ENCODE data around the gene CDC42BPB.

Gene CDC42BPB

DNA sequence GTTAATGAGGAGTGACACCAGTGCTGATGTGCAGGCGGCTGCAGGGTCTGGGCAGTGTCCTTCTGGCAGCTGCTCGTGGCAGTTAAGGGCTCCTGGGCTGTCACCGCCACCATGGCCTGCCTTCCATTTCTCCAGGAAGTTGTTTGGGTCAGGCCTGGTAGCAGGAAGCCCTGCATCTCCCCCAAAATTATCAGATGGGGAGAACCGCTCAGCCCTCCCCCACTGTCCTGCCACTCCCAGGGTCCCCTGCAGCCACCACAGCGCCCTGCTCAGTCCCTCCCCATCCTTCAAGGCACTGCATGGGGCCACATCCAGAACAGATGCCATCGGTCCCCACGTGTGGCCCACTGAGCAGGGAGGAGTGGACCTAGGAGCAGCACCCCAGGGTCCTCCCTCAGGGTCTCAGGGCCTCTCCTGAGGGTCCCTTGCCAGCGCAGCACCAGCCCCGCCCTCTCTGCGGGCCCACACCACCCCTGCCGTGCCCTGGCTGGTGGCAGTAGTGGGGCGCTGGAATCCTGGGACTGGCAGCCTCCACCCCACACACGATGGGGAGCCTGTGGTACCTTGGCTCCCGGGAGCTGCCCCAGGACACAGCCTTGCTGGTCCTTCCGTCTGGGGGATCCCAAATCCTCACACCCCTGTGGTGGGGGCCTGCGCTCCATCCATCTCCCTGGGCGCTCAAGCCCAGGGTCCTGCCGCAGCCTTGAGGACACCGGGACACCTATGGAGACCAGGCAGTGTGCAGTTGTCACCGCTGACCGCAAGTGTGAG lies 145.2 kb downstream of the CDC42BPB start:
- no peak for DNase-seq (ENCODE audit: low spot score)

DNA sequence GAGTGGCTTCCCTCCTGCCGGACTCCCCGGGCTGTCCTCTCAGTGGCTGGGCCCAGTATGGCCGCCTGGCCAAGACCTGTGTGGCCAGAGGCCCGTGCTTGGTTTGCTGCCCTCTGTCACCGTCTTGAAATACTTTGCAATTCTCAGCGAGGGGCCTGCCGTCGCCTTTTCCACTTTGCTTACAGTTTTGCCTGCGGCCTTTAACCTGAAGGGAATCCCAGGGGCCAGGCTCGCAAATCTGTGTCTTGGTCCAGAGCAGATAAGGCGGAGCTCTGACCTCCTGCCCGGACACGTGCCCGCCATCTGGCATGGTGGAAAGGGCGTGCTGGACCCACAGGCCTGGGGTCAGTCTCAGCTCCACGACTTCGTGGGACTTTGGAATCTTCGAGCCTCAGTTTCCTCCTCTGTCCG lies 145.8 kb downstream of the CDC42BPB start:
- DNase-seq (ENCODE audit: low spot score) = no peak

DNA sequence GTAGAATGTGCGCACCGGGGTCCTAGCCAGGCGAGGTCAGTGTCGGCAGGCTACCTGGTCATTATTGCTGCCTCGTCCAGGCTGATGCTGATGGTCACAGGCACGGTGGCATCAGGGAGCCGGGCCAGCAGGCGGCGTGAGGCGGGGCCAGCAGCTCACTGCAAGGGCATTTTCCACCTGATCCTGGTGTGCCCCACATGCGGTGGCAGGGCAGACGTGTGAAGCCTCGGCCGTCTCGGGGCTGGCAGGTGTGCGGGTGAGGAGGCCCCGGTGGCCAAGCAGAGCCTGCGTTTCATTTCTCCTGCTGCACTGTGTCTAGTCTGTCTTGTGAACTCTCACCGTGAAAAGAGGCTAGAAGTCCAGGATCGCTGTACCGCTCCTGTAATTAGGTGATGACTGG lies 146.9 kb downstream of the CDC42BPB start:
- no peak for DNase-seq (ENCODE audit: low spot score)

DNA sequence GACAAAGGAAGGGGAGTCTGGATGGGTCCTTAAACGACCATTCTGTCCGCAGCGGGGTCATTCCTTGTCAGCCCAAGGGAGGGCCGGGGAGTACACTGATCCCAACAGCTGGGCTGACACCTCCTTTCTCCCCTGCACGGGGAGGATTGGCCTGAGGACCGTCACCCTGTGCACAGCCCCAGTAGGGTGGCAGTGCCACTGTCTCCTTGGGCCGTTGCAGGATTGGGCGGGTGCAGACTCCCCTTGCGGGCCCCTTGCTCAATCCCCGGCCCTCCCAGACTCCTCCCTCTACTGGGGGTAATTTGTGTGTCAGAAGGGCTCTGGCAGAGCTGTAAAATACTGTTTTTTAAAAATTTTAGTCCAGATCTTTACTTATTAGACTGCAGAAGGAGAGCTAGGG lies 147.4 kb downstream of the CDC42BPB start:
- no peak for DNase-seq (ENCODE audit: low spot score)

DNA sequence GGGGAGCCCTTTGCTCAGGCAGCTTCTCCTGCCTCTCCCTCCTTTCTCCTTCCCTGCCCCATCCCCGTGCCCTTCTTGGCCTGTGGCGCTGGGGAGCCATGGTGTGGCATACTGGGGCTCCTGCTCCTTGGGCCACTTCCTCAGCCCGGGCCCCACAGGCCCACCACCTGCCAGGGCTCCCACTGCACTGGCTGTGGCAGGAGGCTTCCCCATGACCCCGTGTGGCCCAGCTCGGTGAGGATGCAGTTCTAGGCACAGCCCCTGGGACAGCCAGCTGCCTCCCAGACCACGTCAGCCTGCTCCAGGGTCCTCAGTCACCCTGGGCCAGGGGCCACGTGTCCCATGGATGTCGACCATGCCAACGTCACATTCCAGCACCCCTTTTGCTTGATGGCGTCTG lies 147.9 kb downstream of the CDC42BPB start:
- DNase-seq (ENCODE audit: low spot score) = no peak

DNA sequence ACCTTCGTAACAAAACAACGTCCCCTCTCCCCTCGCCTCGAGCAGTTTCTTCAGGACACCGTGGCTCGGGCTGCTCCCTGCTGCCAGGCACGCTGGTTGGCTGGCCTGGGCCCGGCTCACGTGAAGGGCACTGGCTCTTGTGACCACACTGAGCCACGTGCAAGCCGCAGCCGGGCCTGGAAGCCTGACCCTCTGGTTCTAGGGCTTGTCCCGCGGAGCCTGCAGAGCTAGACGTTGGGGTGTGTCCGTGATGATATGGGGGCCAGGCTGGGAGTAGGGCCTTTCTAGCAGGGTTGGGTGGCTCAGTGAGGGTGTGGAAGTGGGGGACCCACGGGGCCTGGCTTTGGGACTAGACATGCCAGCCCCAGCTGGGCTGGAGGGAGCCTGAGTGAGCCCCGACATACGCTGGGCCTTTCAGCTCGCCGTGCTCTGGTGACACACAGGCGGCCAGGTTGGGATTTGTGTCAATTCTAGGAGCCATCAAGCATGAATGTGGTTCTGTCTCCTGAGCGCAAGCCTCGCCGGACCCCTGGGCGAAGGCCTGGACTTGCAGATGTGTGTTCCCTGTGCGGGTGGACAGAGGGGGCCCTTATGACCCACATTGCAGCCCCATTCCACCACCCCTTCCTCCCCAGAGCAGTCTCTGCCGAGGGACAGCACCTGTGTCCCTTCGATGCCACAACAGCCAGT lies 148.4 kb downstream of the CDC42BPB start:
- no peak for DNase-seq (ENCODE audit: low spot score)

DNA sequence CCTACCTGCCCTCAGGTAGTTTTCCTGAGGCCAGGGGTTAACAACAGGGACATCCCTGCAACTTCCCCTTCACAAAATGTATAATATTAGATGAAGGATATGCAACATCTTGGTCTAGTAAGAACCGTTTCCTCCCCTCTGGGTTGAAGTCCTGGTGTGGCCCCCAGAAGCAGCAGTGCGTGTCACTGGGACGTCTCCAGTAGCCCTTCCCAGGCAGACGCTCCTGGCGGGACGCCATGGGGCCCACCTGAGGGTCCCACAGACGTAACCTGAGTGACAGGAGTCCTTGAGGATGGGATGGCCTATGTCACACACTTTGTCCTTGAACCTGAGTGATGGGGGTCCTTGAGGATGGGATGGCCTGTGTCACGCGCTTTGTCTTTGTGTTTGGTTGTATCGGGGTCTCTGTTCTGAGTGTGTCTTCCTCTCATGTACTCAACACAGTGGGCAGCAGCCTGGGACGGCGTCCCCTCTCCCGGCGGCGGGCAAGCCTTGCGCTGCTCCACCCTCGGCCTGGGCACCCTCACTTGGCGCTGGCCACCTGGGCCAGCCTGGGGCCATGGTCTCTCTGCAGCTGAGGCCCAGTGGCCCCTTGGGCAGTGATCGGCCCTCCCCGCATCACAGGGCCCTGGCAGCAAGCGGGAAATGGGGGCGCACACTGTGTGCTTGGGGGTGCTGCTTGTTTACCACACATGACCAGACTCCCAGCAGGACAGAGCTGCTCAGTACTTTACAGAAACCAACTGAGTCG lies 149.2 kb downstream of the CDC42BPB start:
- DNase-seq (ENCODE audit: low spot score) = no peak

DNA sequence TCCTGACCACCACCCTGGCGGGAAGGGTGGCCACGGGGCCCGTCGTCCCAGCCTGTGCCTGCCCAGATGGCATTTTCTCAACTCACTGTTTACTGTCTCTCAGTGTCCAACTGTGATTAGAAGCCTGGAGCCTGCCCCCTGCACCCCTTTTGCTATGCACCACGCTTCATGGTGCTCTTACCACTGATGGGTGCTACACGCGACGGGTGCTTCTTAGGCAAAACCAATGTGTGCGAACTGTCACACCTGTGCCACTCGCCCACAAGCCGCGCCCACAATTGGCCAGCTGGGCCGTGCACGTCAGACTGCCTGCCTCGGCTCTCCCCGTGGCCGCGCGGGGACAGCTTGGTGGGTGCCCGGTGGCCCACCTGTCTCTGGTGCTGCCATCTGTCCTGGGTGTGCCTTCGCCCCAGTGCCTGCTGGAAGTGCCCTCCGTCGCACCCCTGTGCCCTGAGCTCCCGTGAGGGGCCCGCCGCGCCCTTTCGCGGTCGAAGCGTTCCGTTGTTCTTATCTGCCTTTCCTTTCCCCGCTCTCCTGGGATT lies 150.0 kb downstream of the CDC42BPB start:
- DNase-seq (ENCODE audit: low spot score) = no peak

DNA sequence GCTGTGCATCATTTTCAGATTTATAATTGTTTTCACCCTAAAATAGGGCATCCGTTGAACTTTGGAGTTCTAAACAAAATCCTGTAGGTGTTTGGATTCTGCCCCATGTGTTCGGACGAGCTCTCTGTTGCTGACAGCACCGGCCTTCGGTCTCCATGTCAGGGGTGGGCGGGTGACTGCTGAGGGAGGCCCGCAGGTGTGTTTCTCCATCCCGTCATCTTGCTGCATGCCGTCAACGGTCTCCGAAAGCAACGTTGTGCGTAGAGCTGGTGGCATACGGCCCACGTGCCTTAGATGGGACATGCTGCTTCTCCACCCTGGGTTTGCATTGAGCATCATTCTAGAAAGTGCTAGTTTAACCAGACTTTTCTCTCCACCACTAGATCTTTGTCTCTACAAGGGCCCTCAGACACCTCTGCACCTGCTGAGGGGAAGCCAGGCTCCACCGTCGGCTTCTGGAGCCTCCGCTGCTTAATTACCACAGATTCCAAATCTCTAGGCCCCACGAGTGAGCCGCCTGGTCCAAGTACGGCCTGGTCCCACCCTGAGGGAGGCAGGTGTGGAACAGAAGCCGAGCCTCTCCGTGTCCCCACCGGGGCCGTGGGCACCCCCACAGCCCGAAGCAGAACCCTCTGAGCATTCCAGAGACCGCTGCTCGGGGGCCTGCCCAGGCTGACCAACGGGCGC lies 150.6 kb downstream of the CDC42BPB start:
- no peak for DNase-seq (ENCODE audit: low spot score)

DNA sequence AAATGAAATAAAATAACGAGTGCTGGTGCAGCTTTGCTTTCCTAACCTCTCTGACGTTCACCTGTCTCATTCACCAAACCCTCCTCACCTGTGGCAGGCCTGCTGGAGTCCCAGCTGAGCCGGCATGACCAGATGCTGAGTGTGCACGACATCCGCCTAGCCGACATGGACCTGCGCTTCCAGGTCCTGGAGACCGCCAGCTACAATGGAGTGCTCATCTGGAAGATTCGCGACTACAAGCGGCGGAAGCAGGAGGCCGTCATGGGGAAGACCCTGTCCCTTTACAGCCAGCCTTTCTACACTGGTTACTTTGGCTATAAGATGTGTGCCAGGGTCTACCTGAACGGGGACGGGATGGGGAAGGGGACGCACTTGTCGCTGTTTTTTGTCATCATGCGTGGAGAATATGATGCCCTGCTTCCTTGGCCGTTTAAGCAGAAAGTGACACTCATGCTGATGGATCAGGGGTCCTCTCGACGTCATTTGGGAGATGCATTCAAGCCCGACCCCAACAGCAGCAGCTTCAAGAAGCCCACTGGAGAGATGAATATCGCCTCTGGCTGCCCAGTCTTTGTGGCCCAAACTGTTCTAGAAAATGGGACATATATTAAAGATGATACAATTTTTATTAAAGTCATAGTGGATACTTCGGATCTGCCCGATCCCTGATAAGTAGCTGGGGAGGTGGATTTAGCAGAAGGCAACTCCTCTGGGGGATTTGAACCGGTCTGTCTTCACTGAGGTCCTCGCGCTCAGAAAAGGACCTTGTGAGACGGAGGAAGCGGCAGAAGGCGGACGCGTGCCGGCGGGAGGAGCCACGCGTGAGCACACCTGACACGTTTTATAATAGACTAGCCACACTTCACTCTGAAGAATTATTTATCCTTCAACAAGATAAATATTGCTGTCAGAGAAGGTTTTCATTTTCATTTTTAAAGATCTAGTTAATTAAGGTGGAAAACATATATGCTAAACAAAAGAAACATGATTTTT lies 151.9 kb downstream of the CDC42BPB start:
- no peak for DNase-seq (ENCODE audit: low spot score)

DNA sequence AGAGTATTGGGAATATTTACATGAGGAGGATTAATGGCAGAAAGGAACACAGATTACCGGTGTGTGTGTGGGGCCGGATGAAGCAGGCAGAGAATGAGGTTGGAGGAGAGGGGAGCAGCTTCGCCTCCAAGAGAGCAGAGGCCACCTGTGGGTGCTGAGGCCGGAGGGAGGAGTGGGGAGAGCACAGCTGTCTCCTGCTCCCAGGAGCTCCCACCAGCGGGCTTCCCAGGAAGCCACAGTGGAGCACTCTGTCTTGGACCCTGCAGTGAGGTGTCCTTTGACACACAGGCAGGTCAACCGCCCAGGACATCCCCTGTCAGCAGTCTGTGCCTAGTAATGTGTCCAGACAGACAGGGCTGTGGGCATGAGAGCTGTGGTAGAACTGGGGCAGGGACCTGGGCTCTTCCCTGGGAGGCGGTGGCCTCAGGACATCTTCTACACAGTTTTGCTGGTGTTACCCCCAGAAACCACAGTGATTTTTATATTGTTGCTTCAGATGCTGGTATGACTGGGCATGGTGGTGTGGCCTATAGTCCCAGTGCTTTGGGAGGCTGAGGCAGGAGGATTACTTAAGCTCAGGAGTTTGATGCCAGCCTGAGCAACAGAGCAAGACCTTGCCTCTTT lies 153.3 kb downstream of the CDC42BPB start:
- no peak for DNase-seq (ENCODE audit: low spot score)

DNA sequence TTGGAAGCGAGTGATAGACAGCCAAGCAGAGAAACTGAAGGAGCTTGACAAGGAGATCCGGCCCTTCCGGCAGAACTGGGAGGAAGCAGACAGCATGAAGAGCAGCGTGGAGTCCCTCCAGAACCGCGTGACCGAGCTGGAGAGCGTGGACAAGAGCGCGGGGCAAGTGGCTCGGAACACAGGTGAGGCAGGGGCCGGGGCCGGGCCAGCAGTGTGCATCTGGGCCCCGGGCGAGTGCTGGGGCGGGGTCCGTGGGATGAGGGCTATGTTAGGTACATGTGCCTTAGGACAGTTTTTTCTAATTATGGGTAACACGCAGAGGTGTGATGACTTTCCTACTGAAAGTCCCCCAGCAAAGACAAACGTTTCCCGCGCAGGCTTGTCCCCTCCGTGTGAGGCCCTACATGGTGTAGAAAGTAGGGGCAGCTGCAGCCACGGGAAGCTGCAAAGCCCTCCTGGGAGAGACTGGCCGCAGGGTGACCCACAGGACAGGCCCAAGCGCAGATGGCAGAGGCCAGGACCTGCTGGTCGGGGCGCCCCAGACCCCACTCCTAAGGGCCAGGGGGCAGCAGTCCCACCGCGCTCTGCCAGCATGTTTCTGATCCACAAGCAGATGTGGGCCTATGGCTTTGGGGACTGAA lies 154.0 kb downstream of the CDC42BPB start:
- DNase-seq (ENCODE audit: low spot score) = no peak

DNA sequence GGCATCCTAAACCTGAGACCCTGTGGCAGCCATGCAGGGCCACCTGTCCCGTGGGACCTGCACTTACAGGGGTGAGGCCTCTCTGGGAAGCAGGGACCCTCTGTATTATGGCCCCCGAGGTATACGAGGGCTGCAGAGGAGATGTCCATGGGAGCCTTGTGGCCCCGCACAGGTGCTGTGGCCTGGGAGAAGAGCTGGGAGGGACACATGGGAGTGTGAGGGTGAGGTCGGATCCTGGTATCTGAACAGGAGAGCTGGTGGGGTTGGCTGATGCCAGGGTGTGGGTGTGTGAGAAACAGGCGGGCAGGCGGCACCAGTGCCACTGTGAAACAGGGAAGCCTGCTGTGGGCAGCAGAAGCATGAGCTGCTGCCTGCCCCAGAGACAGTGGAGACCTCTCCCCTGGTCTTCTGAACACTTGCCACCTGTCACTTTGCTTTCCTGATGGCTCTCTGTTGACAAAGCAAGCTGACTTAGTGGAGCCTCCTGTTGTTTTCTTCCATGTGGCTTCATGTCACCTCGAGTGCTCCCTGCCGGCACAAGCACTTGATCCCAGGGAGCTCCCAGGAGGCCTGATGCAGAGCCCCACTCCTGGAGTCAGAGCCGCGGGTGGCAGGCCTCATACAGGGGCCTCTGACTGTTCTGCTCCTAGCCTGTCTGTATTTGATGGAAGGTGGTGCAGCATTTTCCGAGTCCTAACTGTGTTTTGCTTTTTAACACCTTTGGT lies 154.7 kb downstream of the CDC42BPB start:
- DNase-seq (ENCODE audit: low spot score) = no peak

DNA sequence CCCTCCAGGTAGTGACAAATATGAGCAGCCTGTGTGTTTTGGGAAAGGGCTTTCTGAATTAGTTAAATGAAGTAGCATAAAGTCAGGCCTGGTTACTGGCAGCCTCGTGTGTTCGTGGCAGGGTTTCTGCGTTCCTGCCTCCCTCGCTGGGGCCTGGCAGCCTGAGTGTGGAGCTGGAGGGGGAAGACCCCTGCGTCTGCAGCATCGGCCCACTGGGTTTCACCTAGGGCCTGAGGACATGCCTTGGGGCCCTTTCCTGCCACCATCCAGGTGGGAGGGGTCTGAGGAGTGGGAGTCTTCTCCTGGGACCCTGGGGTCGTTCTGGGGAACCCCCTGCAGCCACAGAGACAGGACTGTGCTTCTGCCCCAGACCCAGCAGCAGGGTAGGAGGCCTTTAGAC lies 155.3 kb downstream of the CDC42BPB start:
- no peak for DNase-seq (ENCODE audit: low spot score)

DNA sequence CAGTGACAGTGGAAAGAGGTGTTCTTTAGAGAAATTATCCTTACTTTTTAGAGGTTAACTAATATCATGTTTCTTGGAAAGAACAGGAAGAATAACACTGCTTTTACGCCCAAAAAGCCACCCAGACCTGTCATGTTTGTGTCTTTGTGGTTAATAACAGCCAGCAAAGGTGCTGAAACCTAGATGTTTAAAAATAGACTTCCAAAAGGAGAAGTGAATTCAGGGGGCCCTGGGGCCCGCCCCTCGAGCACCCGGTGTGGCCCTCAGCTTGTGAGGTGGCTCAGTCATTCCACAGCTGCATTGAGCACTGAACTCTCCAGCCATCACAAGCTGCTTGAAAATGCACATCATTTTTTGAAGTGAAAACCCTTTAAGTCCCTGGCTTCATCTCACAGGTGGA lies 155.7 kb downstream of the CDC42BPB start:
- no peak for DNase-seq (ENCODE audit: low spot score)

DNA sequence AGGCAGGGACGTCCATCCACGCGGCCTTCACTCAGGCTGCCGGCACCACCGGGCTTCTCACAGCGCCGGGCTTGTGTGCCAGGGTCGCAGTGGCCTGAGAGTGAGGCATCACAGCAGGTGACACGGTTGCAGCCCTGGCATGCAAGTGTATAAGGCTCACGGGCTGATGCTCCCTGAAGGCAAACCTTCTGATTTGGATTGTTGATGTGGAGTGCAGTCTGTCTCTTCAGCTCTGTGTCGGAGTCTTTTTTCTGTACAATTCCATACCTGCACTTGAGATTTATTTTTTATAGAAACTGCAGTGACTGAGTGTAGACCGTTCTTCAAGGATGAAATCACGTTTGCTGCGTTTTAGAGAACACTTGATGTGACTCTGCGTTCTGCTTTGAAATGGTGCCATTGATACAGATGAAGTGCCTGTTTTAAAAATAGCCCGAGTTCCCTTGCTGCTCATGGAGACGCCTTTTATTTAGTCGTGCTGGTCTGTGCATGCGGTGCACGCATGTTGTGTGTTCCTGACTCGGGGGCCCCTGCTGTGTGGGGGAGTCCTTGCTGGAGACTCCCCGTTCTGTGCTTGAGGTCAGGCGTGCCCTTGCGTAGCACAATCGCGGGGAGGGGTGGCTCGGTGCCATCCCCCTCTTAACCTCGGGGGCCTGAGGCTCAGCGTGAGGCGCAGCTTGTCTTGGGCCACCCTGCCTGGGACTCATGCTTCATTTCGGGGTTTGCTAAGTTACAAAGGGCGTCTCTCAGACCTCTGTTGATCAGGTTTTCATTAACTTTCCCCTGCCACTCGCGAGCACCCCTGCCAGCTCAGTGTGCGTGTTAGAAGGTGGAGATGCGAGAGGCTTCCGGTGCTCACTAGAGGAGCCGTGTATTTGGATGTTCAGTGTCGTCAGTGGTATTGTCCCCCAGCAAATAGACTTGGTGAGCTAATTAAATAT lies 156.4 kb downstream of the CDC42BPB start:
- no peak for DNase-seq (ENCODE audit: low spot score)

DNA sequence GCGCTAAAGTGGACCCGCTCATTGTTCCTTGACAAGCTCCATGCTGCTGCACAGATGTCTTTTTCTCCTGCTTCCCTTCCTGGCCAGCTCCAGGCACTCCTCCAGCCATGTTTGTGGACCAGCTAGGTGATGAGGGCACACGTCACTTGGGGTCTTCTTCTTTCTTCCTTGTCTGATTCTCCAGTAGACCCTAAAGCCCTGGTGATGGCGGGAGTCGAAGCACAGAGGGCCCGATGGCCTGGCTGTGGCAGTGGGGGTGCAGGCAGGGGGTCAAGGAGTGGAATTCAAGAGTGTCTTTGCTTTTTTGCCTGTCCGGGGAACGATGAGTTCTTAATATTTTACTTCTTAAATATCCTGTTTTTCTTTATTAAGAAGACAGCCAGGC lies 157.8 kb downstream of the CDC42BPB start:
- DNase-seq (ENCODE audit: low spot score) = no peak

Measured in RKO (cell line).